Measurements from ENCODE around the gene RASGRF2.
"Not testable (repeated sequence)": the region's sequence is repeated elsewhere in the genome, so short reads cannot be mapped to it uniquely, and the experiment has no call there.

RASGRF2 gene

GRCh38 chr5:81247441-81247972, 287.3 kb downstream of the RASGRF2 start:
- DNase-seq = no peak

DNA sequence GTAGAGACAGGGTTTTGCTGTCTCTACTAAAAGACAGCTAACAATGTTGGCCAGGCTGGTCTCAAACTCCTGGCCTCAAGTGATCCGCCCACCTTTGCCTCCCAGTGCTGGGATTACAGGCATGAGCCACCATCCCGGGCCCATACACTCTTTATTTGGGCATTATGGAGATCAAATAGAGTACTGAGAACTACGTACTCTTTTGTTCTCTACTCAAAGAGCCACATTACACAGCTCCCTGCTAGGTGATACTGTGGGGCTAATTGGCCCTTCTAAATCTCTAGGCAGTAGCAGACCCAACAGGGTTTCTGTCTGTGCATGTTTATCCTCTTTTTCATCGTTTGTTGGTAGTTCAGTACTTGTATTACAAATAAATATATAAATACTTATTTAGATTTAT, 289.1 kb downstream of the RASGRF2 start:
- no peak for DNase-seq

DNA sequence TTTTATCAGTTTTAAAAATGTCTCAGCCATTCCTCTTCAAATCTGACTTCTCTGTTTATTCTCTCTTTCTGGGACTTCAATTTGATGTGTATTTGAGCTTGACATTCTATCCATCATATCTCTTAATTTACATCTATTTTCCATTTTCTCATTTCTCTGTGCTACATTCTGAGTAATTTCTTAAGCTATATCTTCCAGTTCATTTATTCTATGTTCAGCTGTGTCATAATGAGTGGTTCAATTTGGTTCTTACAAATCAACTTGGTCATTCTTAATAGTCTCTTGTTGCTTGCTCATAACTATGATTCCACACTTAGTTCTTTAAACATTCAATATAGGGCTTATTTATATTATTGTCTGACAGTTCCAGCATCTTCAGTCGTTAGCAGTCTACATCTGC, 289.8 kb downstream of the RASGRF2 start:
- DNase-seq = no peak

DNA sequence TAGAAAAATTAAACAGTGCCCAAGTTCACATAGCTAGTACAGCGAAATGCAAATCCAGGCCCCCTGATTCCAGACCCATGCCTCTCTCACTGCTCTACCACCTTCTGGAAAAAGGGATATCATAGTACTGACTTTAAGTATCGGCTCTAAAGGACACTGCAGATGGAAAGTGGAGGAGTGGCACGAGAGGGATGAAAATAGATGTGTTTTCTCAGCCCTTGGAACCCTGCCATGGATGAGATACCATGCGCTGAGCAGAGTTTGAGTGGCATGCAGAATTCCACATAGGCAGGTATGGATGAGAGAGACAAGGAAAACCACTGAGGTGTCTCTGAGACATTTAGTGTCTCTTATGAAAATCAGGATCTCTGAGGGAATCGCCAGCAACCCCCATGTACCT, 291.8 kb downstream of the RASGRF2 start:
- no peak for DNase-seq

- no peak for DNase-seq
These were observed 292.7 kb downstream of the RASGRF2 start for GRCh38 chr5:81252904-81253303.

DNA sequence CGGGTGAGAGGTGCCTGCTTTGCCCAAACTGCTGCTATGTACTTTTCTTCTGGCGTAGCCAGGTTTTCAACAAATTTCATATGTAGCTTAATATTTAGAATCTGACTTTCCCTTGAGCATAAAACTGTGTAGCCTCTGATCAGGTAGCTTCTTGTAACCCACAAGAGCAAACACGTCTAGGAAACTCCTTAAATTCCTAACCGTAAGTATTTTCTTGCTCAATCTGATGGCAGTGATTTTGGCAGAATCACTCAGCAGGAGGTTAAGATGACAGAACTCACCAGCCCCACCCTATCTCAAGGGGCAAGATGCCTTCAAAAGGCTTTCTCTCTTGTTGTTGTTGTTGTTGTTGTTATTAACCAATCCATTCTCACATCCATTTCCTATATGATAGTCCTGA, 293.7 kb downstream of the RASGRF2 start:
- no peak for DNase-seq

GRCh38 chr5:81254886-81255559, 294.9 kb downstream of the RASGRF2 start:
- DNase-seq = no peak

DNA sequence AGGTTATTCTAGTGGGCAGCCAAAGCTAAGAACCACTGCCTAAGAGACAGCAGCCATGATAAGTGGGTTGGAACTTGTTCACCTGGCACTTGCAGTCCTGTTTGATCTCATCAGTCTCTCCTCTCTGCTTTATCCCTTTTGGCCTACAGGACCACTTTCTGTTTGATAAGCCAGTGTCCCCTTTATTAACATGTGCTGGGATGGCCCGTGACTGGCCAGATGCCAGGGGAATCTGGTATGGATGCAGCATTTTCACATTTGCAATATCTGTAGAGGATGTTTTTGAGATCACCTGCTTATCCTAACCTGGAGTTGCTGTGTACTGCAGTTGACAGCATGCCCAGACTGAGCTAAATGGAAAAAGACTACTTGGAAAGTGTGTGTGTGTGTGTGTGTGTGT, 296.6 kb downstream of the RASGRF2 start:
- DNase-seq = no peak

- not testable (repeated sequence) for DNase-seq
These were observed 302.6 kb downstream of the RASGRF2 start for GRCh38 chr5:81262796-81263195.

GRCh38 chr5:81265101-81265500, 304.9 kb downstream of the RASGRF2 start:
- DNase-seq = no peak

- no peak for DNase-seq
These were observed 308.5 kb downstream of the RASGRF2 start for GRCh38 chr5:81268521-81269196.

DNA sequence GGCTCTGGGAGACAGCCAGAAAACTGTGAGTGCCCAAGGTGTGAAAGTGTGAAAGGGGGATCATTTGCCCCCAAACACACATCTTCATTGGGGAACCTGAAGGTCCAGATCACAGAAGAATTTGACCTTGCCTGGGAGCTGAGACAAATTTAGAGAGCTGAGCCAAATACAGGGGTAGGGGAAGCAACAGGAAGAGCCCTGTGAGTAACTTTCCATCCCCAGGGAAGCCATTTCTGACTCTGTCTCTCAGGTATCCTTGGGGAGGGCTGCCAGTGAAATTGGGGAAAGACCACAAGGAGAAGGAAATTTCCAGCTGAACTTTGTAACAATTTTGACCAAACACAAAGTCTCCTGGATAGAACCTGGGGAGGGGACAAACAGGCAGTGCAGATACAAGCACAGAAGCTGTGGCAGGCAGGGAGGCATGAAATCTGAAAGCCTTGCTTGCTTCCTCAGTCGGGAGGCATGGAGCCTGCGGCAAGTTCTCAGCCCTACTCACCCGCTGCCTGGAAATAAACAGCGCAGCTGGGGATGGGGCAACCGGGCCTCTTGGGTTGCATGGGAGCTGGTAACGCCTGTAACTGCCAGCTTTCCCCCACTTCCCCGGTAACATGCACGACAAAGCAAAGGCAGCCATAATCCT, 309.7 kb downstream of the RASGRF2 start:
- DNase-seq = no peak

DNA sequence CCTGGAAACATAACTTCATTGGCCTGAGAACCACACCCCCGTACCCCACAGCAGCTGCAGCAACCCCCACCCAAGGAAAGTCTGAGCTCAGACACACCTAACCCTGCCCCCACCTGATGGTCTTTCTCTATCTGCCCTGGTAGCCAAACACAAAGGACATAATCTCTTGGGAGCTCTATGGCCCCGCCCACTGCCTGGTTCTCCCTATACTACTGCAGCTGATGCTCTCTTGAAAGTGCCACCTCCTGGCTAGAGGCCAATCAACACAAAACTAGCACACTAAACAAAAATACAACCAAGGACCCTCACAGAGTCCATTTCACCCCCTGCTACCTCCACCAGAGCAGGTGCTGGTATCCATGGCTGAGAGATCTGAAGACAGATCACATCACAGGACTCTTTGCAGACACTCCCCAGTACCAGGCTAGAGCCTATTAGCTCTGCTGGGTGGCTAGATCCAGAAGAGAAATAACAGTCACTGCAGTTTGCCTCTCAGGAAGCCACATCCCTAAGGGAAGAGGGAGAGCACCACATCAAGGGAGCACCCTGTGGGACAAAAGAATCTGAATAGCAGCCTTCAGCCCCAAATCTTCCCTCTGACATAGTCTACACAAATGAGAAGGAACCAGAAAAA, 310.3 kb downstream of the RASGRF2 start:
- DNase-seq = not testable (repeated sequence)

All from activated CD4-positive, alpha-beta T cell treated with anti-CD3 and anti-CD28 coated beads, Interleukin-2, amount 50 U/mL, for 4 hours (primary cell).